Activated naive CD8-positive, alpha-beta T cell treated with anti-CD3 and anti-CD28 coated beads, Interleukin-2, amount 50 U/mL, for 16 hours (primary cell): ENCODE results near the gene CABLES1.
"Not testable (repeated sequence)": the region's sequence is repeated elsewhere in the genome, so short reads cannot be mapped to it uniquely, and the experiment has no call there.

ENCODE experiments used
- DNase-seq: peaks from one replicate; pipeline ENCODE4 v3.0.0-alpha.2; 2020; ENCODE audit warnings: low read depth, low spot score

The CABLES1 gene

GRCh38 chr18:23141104-23141999 is 6.1 kb downstream of the CABLES1 start:
- DNase-seq, result no peak

GRCh38 chr18:23142251-23142929 is 7.1 kb downstream of the CABLES1 start:
- DNase-seq, result no peak

GRCh38 chr18:23143016-23143814 is 7.9 kb downstream of the CABLES1 start:
- DNase-seq, result no peak

DNA sequence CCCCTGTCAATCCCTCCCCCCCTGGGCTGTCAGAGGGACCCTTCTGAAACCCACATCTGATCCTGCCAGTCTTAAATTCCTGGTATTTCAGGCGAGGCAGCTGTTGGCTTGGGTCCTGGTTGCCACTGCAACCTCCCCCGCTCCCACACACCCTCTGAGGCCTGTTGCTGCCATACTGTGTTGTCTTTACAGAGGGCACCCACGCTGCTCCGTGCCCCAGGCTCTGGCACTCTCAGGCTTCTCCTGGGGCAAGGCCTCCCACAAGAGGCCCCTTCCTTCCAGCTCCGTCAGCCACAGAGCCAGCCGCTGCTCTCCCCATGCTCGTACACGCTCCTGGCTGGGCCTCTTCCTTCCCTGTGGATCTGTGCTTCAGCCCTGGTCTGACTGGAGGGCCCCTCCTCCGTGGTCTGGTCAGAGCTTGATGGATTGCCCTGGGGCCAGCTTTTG is 8.6 kb downstream of the CABLES1 start:
- DNase-seq, result no peak

- no peak for DNase-seq
These were observed 9.4 kb downstream of the CABLES1 start for GRCh38 chr18:23144640-23145039.

DNA sequence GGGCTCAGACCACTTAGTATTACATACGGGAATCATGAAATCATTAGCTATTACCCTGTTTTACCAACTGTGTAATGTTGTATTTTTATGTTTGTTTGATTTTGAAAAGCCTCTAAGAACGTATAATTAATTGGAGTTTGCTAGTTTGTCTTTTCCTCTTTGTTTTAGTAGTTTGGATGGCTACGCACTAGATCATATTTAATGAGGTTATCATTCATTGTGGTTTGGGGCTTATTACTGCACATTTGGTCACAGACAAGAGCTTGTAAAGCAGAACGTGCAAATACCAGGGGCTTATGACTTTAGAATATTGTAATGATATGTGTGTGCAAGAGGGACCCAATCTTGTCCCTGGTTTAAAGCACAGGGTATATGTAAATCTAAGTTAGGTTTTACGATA is 10.3 kb downstream of the CABLES1 start:
- DNase-seq, result no peak

GRCh38 chr18:23146861-23147469 is 11.7 kb downstream of the CABLES1 start:
- no peak for DNase-seq

DNA sequence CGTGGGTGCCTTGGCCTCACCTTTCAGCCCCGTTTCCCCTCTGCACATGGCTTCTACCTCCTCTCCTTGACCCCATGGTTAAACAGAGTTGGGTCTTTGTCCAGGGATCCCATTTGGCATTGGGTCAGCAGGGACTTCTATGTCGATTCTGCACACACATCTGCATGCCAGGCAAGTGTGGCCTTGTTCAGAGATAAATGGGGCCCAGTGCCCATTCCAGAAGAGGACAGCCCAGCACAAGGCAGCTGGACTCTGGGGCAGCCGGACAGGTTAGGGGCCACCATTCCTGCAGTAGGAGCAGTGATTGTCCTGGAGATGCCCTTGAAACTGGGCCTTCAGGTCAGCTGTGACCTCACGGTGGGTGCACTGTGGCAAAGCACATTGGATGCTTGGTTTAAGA is 13.1 kb downstream of the CABLES1 start:
- no peak for DNase-seq

DNA sequence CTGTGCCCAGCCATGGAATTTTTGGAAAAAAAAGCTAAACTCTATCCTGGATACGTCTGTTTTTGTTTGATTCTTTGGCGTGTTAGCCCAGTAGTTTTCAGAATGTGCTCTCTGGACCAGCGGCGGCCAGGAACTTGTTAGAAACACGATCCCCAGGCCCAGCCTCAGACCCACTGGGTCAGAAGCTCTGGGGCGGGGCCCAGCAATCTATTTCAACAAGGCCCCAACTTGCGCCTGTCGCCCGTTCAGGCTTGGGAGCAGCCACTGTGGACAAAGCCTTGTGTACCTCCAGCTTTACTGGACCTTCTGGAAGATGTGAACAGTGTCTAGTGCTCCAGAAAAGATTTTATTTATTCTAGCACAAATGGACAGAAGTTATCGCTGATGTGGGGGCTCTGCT is 14.3 kb downstream of the CABLES1 start:
- DNase-seq, result no peak

GRCh38 chr18:23151414-23152099 is 16.3 kb downstream of the CABLES1 start:
- DNase-seq, result no peak

GRCh38 chr18:23154030-23154429 is 18.7 kb downstream of the CABLES1 start:
- no peak for DNase-seq

GRCh38 chr18:23154823-23155500 is 19.7 kb downstream of the CABLES1 start:
- no peak for DNase-seq

DNA sequence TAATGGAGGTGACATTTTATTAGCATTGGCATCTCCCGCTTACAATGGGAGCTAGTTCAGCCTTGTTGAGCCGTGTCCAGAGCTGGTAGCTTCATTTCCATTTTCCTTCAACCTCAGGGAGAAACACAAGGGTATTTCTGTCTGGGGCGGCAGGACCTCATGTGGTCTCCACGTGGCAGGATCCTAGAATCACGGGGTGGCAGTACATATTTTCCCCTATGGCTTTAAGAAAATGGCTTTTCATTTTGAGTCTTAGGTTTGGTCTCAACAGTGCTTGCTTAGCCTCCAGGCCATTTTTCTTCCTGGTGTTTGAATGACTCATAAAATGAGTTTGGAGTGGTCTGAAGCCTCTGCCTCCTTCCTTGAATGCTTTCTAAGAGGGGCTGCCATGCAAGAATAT is 20.3 kb downstream of the CABLES1 start:
- DNase-seq, result no peak

GRCh38 chr18:23156134-23156533 is 20.8 kb downstream of the CABLES1 start:
- DNase-seq, result no peak

DNA sequence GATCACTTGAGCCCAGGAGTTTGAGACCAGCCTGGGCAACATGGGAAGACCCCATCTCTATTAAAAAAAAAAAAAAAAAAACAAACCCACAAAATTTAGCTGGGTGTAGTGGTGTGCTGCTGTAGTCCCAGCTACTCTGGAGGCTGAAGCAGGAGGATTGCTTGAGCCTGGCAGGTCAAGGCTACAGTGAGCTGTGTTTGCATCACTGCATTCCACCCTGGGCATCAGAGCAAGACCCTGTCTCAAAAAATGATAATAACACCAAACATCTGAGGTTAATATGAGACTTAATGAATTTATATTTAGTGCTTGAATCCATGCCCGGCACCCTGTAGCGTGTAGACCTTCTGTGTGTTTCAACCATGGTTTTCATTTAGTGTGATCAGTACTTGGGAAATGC is 22.8 kb downstream of the CABLES1 start:
- DNase-seq, result no peak

GRCh38 chr18:23158884-23159283 is 23.6 kb downstream of the CABLES1 start:
- DNase-seq, result not testable (repeated sequence)

GRCh38 chr18:23159344-23159743 is 24.1 kb downstream of the CABLES1 start:
- DNase-seq, result no peak

DNA sequence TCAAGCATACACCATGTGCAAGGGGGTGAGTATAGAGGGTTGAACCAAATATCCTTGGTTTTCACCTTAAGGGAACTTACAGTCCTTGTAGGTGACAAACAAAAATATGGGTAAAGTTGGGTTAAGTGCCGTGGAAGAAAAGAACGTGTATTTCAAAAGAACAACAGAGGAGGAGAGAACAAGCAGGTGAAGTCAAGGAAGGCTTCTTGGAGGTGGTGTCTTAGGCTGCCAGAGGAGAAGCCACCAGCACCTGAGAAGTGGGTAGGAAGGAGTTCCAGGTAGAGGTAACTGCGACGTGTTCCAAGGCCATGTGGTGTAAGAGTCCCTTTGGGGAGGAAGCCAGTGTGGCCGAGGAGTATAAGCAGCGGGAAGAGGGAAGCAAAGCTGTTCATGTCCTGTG is 27.2 kb downstream of the CABLES1 start:
- no peak for DNase-seq

DNA sequence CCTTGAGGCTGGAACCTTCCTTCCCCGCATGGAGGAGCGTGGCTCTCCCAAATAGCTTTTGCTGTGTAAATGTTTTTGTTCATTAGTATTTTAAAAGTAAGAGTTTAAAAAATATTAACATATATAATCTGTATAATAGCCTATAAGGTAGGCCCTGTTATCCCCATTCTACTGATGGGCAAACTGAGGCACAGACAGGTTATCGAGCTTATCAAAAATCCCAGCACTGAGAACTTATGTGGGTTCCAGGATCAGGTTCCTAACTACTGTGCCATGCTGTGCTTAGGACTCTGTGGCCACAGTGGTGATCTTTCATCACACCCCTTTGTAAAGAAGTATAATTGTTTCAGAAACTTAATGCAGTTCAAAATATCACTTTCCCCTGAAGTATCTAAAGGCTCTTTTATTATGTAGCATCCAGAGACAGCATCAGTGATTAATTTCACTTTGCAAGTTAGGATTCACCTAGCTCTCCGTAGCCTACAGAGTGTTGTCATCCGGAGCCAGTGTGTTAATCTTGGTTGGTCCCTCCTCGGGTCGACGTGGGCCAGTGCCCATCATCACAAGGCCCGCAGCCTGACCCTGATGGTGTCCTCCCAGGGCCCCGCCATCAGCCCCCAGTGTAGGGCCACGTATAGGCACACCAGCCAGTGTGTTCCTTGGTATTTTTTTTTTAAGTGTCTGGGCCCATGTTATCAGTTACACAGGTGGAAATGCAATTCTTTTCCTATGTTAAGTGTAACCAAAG is 28.7 kb downstream of the CABLES1 start:
- DNase-seq, result no peak
